ENCODE data around the gene NCS1.
"Not testable (repeated sequence)": the region's sequence is repeated elsewhere in the genome, so short reads cannot be mapped to it uniquely, and the experiment has no call there.

NCS1 gene

GRCh38 chr9:130259044-130259443 lies 86.8 kb downstream of the NCS1 start:
- FAIRE-seq (no peak), DNase-seq (ENCODE audit: insufficient read length, low spot score) (no peak)

GRCh38 chr9:130260816-130261765 lies 88.9 kb downstream of the NCS1 start:
- DNase-seq (ENCODE audit: insufficient read length, low spot score) (no peak), FAIRE-seq (no peak)

GRCh38 chr9:130262061-130262745 lies 90.0 kb downstream of the NCS1 start:
- DNase-seq (ENCODE audit: insufficient read length, low spot score) (no peak), FAIRE-seq (no peak)

- FAIRE-seq = no peak
- DNase-seq (ENCODE audit: insufficient read length, low spot score) = no peak
Observed at GRCh38 chr9:130262771-130263170, 90.6 kb downstream of the NCS1 start.

GRCh38 chr9:130263601-130264413 lies 91.6 kb downstream of the NCS1 start:
- FAIRE-seq (no peak), DNase-seq (ENCODE audit: insufficient read length, low spot score) (no peak)

- no peak for FAIRE-seq
Observed at GRCh38 chr9:130264414-130265350, 92.5 kb downstream of the NCS1 start.

GRCh38 chr9:130265431-130266235 lies 93.4 kb downstream of the NCS1 start, which contains the start of gene HMCN2:
Gene HMCN2 (plus strand): TSS chr9:130265760. CDS start chr9:130265879, 119 bp downstream.
- DNase-seq (ENCODE audit: insufficient read length, low spot score) (no peak), FAIRE-seq (no peak)

More at GRCh38 chr9:130264414-130265350, 92.5 kb downstream of the NCS1 start:
- no peak for DNase-seq (ENCODE audit: insufficient read length, low spot score)

GRCh38 chr9:130266236-130267098 lies 94.3 kb downstream of the NCS1 start:
- DNase-seq (ENCODE audit: insufficient read length, low spot score) (no peak), FAIRE-seq (no peak)

- FAIRE-seq (no peak), DNase-seq (ENCODE audit: insufficient read length, low spot score) (no peak)
Observed at GRCh38 chr9:130267930-130268329, 95.7 kb downstream of the NCS1 start.

GRCh38 chr9:130268521-130269211 lies 96.5 kb downstream of the NCS1 start:
- DNase-seq (ENCODE audit: insufficient read length, low spot score) = no peak

GRCh38 chr9:130271473-130271872 lies 99.3 kb downstream of the NCS1 start:
- DNase-seq (ENCODE audit: insufficient read length, low spot score) (no peak), FAIRE-seq (no peak)

More at GRCh38 chr9:130268521-130269211, 96.5 kb downstream of the NCS1 start:
- FAIRE-seq = no peak

- DNase-seq (ENCODE audit: insufficient read length, low spot score) (no peak), FAIRE-seq (no peak)
Observed at GRCh38 chr9:130275156-130275555, 103.0 kb downstream of the NCS1 start.

GRCh38 chr9:130276121-130276520 lies 103.9 kb downstream of the NCS1 start:
- DNase-seq (ENCODE audit: insufficient read length, low spot score) (peak; percentile 68), FAIRE-seq (no peak)

- DNase-seq (ENCODE audit: insufficient read length, low spot score) = no peak
- FAIRE-seq = no peak
Observed at GRCh38 chr9:130276955-130277354, 104.8 kb downstream of the NCS1 start.

- peak; percentile 98 for FAIRE-seq
- DNase-seq (ENCODE audit: insufficient read length, low spot score) = not testable (repeated sequence)
Observed at GRCh38 chr9:130277525-130277924, 105.3 kb downstream of the NCS1 start.

GRCh38 chr9:130283539-130284248 lies 111.5 kb downstream of the NCS1 start:
- FAIRE-seq (no peak), DNase-seq (ENCODE audit: insufficient read length, low spot score) (no peak)

GRCh38 chr9:130284249-130284625 lies 112.0 kb downstream of the NCS1 start:
- FAIRE-seq (no peak), DNase-seq (ENCODE audit: insufficient read length, low spot score) (no peak)

Measured in HTR-8/SVneo (cell line).